DND-41 (cell line): Measurements from ENCODE around the gene CTRL.

ENCODE experiments used
- ATAC-seq: fragments of 200-7000 bp; cut with Tn5 transposase; 3 replicates; pipeline ENCODE4 v1.9.1; 2021; ENCODE audit warnings: low read depth; ENCODE audit not compliant: insufficient read depth
- DNase-seq: peaks from one replicate; pipeline ENCODE4 v3.0.0-alpha.2; 2020
- H2AFZ ChIP-seq: 2 replicates; pipeline ENCODE4 v1.6.0; 2012; ENCODE audit warnings: low read depth, low read length
- H3K27ac ChIP-seq: 2 replicates; pipeline ENCODE4 v1.5.1; 2012; ENCODE audit warnings: low read length, inconsistent platforms
- H3K27me3 ChIP-seq: fragments of 200-600 bp; sonication (generic); 2 replicates; pipeline ENCODE4 v1.6.0; 2012; ENCODE audit warnings: low read length, mild to moderate bottlenecking, inconsistent platforms; ENCODE audit not compliant: insufficient read depth, poor library complexity
- H3K36me3 ChIP-seq: 2 replicates; pipeline ENCODE4 v1.5.1; 2012; ENCODE audit warnings: low read length, inconsistent platforms; ENCODE audit not compliant: insufficient read depth
- H3K4me1 ChIP-seq: 2 replicates; pipeline ENCODE4 v1.5.1; 2012; ENCODE audit warnings: mild to moderate bottlenecking, low read length; ENCODE audit not compliant: insufficient read depth
- H3K4me2 ChIP-seq: 2 replicates; pipeline ENCODE4 v1.6.0; 2012; ENCODE audit warnings: mild to moderate bottlenecking, moderate library complexity, low read length, inconsistent platforms; ENCODE audit not compliant: insufficient read depth
- H3K4me3 ChIP-seq, 2 experiments: fragments of 200-600 bp in 1 of 2; shearing (Covaris generic) in 1 of 2; 2 replicates each; pipeline ENCODE4 v1.5.1; 2012 to 2016; ENCODE audit warnings: inconsistent platforms in 2 of 2, low read length in 2 of 2, mild to moderate bottlenecking in 2 of 2, low read depth in 1 of 2, moderate library complexity in 1 of 2
- H3K79me2 ChIP-seq: 2 replicates; pipeline ENCODE4 v1.6.0; 2012; ENCODE audit warnings: low read length, inconsistent platforms; ENCODE audit not compliant: insufficient read depth
- H3K9ac ChIP-seq: 2 replicates; pipeline ENCODE4 v1.6.0; 2012; ENCODE audit warnings: low read depth, mild to moderate bottlenecking, inconsistent platforms, low read length, moderate library complexity
- H3K9me3 ChIP-seq: 2 replicates; pipeline ENCODE4 v1.5.1; 2012; ENCODE audit warnings: low read length, moderate library complexity, mild to moderate bottlenecking, inconsistent platforms; ENCODE audit not compliant: insufficient read depth, severe bottlenecking
- H4K20me1 ChIP-seq: 2 replicates; pipeline ENCODE4 v1.6.0; 2012; ENCODE audit warnings: low read length; ENCODE audit not compliant: insufficient read depth
- CTCF ChIP-seq: IDR thresholded peaks from 2 replicates; pipeline ENCODE4 v1.5.1; 2012; ENCODE audit warnings: borderline replicate concordance, low read length, moderate library complexity, mild to moderate bottlenecking; ENCODE audit not compliant: poor library complexity, severe bottlenecking; ENCODE audit errors: extremely low read depth
- EZH2 ChIP-seq: IDR thresholded peaks from 3 replicates; pipeline ENCODE4 v1.6.1; 2012; ENCODE audit warnings: borderline replicate concordance, low read depth, mild to moderate bottlenecking, moderate library complexity, low read length, inconsistent platforms; ENCODE audit not compliant: severe bottlenecking

Gene CTRL

GRCh38 chr16:67893743-67894399 is 37.8 kb downstream of the CTRL start:
- Histone ChIP-seq H3K4me3 (peak overlapping the region; percentile 78 to 97), H4K20me1 (peaks cover 4% of the 10 kb centered on the region; the same call in 1 of the 2 replicates), H3K36me3 (peaks cover 5% of the 10 kb centered on the region; the same call in 1 of the 2 replicates), H3K4me2 (peak overlapping the region; percentile 88), H3K27me3 (no peaks in the 10 kb centered on the region), H3K79me2 (peaks cover 56% of the 10 kb centered on the region), H3K4me1 (peaks cover 32% of the 10 kb centered on the region), H3K9me3 (no peaks in the 10 kb centered on the region), H3K9ac (peak overlapping the region; percentile 97), H3K27ac (peak overlapping the region; percentile 78), H2AFZ (peak overlapping the region; percentile 95)
- ATAC-seq (0 out of 3 replicates have a peak, but pooled peaks have one; percentile 8), DNase-seq (no peak)
- TF ChIP-seq EZH2: no peak
- TF ChIP-seq CTCF: no peak

DNA sequence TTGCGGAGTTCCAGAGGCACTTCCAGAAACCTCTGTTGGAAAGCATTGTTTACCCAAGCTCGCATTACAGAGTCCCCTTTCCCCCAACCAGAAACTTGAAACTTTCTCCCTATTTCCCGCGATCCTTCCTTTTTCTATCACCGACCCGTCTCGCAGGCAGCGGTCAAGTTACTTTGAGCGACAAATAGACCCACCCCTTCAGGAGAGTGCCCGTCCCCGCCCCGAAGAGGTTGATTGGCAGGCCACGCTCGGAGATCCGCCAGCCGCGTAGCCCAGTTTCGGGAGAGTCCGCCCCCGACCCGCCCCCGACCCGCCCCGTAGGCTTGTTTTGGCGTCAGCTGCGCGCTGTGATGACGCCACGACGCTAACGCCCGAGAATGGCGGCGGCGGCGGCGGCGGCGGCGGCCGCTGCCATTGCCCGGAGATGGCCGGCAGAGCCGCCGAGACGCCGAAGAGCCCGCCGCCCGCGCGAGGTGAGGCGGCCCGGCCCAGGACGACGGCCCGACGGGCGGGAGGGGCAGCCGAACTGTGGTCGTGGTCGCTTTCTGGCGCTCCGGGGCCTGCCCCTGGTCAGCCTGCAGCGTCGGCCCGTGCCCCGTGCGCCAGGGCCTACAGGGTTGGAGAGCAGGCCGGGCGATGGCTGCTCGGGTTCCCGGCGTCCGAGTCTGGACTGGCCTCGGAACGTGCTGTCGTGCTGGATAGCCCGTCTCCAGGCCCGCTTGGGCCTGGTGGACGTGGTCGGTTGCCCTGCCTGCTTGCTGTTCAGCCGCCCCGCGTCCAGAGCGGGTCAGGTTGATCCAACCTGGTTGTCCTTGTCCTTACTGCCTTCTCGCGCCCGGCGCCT is 38.5 kb downstream of the CTRL start, which contains the start of gene PSKH1:
TSS of gene PSKH1 (plus strand) at position 356 of the 844 bp plus-strand sequence. CDS start 15,496 bp downstream, outside the sequence.
- peak within 1 kb of the TSS; percentile 94 for H3K4me2 ChIP-seq
- peak; percentile 98 for ATAC-seq
- peaks cover 5% of the 10 kb centered on the region; the same call in 1 of the 2 replicates for H3K36me3 ChIP-seq
- peak within 1 kb of the TSS; percentile 78 to 97 for H3K4me3 ChIP-seq
- no peaks in the 10 kb centered on the region for H3K27me3 ChIP-seq
- peaks cover 3% of the 10 kb centered on the region; the same call in 1 of the 2 replicates for H4K20me1 ChIP-seq
- peaks cover 50% of the 10 kb centered on the region for H3K79me2 ChIP-seq
- H3K27ac ChIP-seq: peak within 1 kb of the TSS; percentile 78
- peak within 1 kb of the TSS; percentile 97 for H3K9ac ChIP-seq
- DNase-seq: peak; percentile 95
- peak within 1 kb of the TSS; percentile 95 for H2AFZ ChIP-seq
- H3K9me3 ChIP-seq: no peaks in the 10 kb centered on the region
- peaks cover 32% of the 10 kb centered on the region for H3K4me1 ChIP-seq
- TF ChIP-seq CTCF: no peak
- TF ChIP-seq EZH2: no peak

DNA sequence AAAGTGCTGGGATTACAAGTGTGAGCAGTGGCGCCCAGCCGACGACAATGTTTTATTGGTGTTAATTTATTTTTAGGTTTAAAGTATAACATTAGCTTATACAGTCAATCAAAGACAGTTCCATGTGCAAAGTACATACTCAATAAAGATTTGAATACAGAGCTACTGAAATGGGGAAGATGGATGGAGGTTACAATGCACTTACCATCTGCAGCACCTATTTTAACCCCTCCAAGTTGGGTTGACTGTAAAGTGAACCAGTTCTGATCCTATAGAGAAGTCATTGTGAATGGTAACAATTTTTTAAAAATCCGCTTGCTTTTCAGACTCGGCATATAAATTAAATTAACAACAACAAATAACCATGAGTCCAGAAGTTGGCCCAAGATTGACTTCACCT is 39.3 kb downstream of the CTRL start:
- Histone ChIP-seq H3K4me1 (peaks cover 32% of the 10 kb centered on the region), H3K27me3 (no peaks in the 10 kb centered on the region), H3K9me3 (no peaks in the 10 kb centered on the region), H3K4me2 (peak overlapping the region; percentile 94), H3K36me3 (peaks cover 5% of the 10 kb centered on the region; the same call in 1 of the 2 replicates), H4K20me1 (no peaks in the 10 kb centered on the region), H3K4me3 (peak overlapping the region; percentile 78 to 97), H2AFZ (peak overlapping the region; percentile 87), H3K27ac (peak overlapping the region; percentile 78), H3K9ac (peak overlapping the region; percentile 97), H3K79me2 (peaks cover 43% of the 10 kb centered on the region)
- DNase-seq (no peak), ATAC-seq (no peak)
- no peak for TF ChIP-seq EZH2
- no peak for TF ChIP-seq CTCF
